HG02759 (cell line): ENCODE data around the gene EIF1B.
"Not testable (repeated sequence)": the region's sequence is repeated elsewhere in the genome, so short reads cannot be mapped to it uniquely, and the experiment has no call there.

Source experiments
- ATAC-seq: cut with Tn5 transposase; IDR thresholded peaks from one replicate; pipeline ENCODE4 v1.9.1; 2021; ENCODE audit warnings: mild to moderate bottlenecking, moderate library complexity; ENCODE audit not compliant: unreplicated experiment

EIF1B gene

DNA sequence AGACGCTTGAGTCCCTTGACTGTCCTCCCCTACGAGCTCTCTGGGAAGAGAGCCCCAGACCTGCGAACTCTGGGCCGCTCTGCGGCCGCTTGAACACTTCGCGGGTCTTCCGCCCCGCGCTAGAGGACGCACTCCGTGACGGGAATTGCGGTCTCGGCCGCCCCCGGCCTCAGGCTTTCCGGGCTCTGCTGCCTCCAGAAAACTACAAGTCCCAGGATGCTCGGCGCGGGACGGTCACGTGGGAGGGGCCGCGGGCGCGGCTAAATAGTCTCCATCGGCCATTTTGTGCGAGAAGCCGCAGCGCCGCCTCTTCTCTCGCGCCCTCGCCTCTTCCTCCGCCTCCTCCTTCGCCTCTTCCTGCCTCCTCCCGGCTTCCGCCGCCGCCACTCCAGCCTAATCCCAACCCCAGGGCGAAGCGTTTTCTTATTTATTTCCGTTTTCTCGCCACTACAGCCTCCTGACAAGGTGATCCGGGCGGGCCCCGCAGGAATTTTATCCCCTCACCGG, at the start of gene EIF1B:
Gene EIF1B (plus strand): TSS at position 290 of the 507 bp plus-strand sequence. CDS start 235 bp downstream, outside the sequence.
- ATAC-seq = peak; percentile 94

DNA sequence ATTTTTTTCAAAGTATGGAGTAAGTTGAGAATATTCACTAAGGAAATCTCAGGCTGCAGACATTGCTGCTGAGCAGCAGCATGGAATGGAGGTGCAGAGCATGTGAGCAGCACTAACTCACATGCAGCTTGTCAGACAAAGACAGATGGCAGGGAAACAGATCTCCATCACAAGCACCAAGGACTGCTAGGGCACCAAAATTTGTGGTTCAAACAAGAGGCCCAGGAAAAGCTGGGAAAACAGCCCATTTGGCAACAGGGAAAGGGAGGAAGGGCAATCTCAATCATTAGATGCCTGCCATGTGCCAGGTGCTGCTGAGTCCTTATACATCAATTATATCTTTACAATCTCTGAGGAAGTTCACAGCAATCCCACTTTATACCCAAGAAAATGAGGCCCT, 47.2 kb upstream of the EIF1B start:
- ATAC-seq = no peak

DNA sequence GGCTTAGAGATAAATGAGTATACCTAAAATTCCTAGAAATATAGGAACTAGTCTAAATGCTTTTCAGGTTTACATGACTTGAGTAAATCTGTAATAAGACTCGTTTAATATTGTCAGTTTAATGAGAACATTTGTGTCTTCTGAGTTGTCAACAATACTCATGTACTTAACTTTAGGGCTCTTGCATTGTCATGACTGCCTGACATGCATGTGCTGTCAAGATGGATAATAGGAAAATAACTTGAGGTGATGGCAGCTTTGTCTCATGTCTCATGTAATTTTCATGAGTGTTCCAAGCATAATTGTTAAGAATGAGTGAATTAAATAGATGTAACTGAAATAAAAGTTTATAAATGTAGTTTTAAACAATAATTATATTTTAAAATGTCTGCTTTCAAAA, 45.1 kb upstream of the EIF1B start:
- no peak for ATAC-seq

DNA sequence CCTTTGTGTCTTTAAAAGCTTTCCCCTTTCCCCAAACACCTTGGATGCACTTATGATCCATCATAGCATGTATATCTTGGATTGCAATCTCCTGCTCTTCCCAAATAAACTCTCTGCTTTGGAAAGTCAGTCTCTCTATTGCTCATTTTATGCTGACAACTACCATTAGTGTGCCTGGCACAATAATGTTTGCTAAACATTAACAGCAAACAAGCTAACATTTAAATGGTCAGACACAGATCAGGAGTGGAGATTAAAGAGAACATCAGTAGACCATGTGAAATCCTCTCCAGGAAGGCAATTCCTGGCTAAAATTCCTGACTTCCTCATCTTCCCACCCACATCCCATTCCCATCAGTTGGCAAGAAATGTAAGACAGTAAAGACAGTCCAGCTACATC, 44.3 kb upstream of the EIF1B start:
- no peak for ATAC-seq

DNA sequence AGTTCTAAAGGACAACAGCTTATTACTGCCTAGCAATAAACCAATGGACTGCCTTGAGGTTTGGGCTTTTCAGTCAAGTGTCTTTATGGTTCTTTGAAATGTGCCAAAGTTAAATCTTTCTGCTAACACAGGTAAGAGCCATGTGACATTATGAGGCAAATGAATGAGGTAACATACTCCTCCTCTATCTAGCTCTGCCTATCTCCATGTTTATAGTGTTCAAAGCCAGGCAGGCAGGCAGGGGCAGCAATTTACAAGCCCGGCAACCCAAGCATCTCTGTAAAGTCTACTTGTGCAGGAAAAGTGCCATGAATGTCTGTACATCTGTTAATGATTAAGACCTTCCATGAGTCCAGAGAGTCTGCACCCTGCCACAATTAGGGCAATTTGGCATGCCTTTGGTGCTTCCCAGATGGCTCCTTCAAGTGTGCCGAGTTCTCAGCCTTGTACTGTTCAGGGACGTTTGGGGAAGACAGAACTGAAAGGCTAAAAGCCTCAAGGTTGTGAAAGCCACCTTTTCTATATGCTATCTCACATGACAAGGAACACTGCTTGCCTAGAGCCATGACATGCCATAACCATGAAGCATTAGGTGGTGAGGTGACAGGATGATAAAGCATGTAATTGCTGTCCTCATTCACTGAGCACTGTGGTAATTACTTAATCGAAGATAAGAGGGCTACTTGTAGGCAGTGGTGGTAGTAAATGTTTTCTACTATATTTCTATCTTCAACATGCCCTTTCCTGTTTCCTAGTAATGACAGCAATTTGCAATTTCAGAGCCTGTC, 41.4 kb upstream of the EIF1B start:
- ATAC-seq = no peak

DNA sequence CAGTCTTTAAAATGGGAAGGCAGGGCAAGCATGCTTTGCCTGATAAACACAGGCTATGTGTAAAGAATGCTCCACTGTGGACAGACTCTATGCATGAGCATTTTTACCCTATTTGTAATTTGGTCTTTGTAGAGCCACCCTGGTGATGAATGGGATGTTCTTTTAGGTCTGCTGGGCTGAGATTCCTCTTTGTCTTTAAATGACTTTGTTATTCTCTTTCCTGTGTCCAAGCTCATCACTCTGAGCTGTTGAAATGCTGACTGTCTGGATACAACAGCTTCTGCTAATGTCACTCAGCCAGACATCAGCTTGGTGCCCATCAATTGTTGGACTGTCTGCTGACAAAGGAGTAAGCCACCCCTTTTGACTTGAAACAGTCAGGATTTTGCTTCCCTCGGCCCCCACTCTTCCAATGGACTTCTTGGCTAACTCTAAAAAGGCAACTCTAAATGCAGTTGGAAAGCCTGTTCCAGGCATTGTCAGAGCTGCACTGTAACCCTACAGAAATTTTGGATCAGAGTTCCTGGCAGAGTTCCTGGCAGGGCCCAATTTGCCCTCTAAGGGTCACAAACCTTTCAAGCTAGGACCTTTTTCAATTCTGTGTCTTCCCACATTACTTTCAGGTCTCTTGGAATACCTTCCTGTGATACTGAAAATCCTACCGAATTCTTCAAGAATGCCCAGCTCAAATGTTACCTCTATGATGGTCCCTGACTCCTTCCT, 40.5 kb upstream of the EIF1B start:
- ATAC-seq = no peak

DNA sequence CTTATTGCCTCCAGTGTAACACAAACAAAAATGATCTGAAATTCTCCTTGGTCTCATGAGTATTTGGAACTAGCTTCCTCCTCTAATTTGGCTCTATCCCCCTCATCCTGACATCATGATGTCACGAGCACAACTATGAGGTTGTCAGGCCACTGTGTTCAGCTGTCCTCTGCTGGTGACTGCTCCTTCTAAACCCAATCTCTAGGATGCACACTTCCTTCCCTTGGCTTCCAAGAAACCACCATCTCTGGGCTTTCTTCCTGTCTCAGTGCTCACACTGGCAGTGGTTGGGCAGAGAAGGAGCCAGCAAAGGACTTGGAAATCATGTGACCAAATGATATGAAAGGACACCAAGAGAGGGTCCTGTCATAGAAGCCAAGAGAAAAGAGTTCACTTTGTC, 30.7 kb upstream of the EIF1B start:
- ATAC-seq = no peak

DNA sequence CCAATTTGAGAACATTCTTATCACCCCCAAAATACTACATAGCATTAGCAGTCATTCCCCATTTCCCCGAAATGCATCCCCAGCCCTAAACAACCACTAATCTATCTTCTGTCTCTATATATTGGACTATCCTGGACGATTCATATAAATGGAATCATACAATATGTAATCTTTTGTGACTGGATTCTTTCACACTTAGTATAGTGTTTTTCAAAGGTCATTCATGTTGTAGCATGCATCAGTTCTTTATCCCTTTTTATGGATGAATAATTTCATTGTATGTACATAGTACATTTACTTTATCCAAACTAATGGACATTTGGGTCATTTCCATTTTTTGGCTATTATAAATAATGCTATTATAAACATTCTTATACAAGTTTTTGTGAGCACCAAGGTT, 27.5 kb upstream of the EIF1B start:
- ATAC-seq = no peak

DNA sequence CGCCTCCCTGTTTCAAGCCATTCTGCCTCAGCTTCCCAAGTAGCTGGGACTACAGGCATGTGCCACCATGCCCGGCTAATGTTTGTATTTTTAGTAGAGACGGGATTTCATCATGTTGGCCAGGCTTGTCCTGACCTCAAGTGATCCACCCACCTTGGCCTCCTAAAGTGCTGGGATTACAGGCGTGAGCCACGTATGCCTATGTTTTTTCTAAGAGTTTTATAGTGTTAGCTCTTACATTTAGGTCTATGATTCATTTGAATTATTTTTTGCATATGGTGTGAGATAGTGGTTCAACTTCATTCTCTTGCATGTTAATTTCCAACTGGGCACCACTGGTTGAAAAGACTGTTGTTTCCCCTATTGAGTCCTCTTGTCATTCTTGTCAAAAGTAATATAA, 26.4 kb upstream of the EIF1B start:
- not testable (repeated sequence) for ATAC-seq

DNA sequence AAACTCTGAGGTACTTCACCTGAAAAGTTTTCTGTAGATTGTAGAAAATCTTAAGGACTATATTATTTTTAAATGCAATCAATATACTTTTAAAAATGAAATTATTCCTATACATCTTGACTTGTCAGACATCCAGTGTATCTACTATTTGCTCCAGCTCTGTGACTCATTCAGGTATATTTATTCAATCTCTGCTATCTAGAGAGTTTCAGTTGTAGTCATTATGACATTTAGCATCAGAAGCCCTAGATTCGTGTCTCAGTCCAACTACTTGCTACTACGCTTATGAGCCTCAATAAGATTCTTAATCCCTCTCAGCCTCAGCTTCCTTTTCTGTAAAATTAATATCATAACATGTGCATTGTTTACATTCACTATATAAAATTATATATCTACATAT, 22.3 kb upstream of the EIF1B start:
- ATAC-seq = no peak

DNA sequence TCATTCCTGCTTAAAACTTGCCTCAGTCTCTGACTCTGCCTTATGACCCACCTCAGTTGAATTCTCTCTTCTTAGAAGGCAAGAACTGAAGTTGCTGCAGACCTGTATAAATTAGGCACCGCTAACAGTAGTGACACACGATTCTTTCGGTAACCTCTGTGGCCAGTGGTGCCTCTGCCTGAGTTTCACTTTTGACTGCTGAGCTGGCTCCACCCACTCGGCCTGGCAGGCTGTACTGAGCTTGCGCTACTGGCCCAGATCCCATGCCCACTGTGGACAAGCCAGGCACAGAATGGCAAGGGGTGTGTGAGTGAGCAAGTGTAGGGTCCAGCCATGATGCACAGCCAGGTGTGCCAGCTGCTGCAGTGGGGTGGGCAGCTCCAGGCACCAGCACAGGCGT, 19.1 kb upstream of the EIF1B start:
- ATAC-seq = no peak

DNA sequence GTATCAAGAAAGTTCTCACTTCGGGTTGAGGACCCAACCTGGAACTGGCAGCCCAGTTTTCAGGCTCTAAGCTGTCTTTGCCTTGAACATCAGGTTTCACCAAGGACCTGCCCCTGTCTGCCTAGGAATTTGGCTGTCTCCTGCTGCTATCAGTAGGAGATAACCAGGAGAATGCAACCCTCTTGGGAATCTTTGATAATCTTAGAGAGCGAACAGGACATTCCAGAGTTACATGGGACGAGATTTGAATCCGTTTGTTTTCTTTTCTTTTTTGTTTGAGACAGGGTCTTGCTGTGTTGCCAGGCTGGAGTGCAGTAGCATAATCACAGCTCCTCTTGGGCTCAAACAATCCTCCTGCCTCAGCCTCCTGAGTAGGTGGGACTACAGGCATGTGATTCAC, 18.0 kb upstream of the EIF1B start:
- no peak for ATAC-seq

DNA sequence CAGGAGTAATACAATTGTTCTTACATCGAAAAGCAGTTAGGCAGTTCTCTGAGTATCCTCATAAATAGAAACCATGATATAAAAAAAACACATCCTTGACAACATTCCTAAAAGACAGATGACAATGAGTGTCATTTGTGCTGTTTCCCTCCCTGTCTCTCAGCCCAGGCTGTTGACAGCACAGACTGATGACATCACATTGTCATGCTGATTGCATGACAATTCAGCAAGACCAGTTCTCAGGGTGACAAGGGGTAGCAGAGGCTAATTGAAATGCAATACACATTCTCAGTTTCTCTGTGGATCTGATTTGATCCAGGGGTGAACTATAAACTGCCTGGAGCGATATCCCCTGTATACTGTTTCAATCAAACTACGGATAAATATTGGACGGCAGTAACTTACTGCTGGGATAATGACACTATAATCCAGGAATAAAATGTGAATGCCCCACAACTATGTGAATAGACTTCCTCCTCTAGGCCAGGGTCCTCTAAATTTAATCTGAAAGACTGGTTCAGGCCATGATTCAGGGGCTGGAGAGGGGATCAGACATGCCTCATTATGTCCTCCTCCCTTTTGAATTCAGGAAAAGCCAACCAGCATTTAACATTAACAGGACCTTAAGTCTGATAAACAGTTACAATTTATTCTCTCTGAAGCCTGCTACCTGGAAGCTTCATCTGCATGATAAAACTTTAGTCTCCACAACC, 16.7 kb upstream of the EIF1B start:
- no peak for ATAC-seq

DNA sequence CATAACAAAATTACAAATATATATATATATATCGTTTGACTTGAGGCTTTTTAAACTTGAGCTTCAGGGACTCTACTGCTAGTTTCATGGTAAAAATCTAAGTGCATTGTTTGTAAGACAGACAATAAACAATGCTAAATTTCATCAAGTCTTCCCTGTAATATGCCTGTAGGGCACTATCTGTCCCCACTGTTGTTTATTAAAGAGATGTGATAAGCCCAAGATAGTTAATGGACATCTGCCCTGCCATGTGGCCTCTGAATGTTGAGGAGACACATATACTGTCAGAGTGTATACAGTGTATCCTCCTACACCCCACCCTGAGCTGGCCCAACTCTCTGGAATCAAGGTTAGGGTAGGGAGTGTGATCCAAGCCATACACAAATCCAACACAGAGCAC, 15.1 kb upstream of the EIF1B start:
- ATAC-seq = no peak

DNA sequence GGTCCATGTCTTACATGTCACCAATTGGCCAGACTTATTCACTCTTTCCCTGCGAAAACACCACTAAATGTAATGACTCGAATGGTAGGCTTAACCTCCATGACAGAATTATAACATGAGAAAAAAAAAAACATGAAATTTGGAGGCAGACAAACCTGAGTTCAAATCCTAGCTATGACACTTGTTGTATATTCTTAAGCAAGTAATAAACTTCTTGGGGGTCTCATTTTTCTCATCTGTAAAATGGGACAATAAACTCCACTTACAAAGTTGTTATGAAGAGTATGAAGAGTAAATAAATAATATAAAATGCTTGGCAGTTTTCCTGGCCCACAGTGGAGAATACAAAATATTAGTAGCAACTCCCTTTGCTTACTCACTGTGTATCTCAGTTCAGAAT, 11.4 kb upstream of the EIF1B start:
- ATAC-seq = no peak

DNA sequence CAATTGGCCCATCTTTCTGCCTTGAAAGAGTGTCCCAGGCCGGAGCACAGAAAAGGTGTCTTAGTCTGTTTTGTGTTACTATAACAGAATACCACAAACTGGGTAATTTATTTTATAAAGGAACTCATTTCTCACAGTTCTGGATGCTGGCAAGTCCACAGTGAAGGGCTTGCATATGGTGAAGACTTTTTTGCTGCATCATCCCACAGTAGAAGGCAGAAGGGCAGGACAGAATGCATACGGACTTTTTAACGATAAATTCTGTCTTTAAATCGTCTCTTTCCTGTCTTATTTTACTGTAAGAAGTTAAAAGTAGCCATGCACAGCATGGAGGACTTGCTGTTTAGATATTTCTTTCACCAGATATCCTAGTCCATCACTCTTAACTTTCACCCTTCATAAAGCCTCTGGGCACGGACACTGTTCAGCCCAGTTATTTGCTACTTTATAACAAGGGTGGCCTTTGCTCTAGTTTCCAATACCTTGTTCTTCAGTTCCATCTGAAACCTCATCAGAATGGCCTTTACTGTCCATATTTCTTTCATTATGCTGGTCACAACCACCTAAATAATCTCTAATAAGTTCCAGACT, 10.3 kb upstream of the EIF1B start:
- no peak for ATAC-seq

DNA sequence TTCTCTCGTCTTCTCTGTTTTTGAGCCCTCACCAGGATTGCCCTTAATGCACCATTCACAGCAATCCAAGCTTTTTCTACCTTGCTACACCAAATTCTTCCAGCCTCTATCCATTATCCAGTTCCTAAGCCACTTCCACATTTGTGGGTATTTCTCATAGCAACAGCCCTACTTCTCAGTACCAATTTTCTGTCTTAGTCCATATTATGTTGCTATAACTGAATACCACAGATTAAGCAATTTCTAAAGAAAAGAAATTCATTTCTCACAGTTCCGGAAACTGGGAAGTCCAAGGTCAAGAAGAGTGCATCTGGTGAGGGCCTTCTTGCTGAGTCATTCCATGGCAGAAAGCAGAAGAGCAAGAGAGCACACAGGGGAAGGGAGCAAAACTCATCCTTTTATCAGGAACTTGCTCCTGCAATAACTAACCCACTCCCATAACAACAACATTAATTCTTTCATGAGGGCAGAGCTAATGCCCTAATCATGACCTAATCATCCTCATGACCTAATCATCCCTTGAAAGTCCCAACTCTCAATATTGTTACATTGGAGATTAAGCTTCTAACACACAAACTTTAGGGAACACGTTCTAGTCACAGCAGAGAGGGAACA, 9.7 kb upstream of the EIF1B start:
- no peak for ATAC-seq

DNA sequence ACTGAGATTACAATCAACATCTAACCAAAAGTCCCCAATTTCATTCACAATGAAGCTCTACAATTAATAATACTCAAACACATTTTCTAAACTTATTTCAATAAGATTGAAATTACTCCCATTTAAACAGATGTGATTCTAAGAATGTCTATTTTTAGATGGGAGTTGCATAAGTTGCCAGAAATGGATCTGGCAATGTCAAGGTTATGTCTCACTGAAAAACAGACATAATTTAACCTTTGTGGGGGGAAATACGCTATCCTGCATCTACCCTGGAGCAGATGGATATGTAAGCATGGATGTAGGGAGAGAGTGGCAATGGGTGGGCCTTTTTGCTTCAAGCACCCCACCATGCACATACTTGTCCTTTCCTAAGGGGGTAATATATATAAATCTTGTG, 6.7 kb upstream of the EIF1B start:
- no peak for ATAC-seq

DNA sequence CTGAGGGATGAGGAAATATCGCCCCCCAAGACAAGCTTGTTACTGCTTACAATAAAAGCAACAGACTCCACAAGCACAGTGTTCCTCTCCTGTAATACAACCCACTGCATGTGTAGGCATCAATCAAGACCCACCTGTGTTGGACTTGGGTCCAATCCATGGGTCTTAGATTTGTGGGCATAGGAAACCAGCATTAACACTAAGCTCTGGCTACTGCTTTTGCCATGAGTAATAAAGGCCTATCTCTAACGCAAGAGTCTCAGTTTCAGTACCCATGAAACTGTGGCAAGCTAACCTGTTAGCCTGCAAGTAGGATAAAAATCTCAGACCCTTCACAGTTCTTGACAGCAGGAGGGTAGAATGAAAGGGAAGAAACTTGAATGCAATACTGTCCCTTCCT, 5.2 kb upstream of the EIF1B start:
- ATAC-seq = no peak

DNA sequence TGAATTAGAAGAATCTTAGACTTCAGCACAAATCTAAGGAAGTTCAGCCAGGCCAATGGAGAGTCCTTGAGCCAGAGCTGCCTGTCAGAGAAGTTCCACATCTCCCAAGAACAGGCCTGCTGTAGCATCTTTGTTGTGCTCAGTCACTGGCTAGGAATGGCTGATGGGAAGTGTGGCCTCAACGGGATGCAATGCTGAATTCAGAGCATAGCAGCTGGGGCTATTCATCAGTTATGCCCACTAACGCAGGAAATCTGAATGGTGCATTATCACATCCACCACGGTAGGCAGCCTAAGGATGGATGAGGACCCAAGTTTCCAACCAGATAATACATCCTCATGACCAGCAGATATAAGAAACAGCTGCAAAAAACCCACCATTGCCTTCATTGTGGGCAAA, 3.2 kb upstream of the EIF1B start:
- ATAC-seq = no peak

DNA sequence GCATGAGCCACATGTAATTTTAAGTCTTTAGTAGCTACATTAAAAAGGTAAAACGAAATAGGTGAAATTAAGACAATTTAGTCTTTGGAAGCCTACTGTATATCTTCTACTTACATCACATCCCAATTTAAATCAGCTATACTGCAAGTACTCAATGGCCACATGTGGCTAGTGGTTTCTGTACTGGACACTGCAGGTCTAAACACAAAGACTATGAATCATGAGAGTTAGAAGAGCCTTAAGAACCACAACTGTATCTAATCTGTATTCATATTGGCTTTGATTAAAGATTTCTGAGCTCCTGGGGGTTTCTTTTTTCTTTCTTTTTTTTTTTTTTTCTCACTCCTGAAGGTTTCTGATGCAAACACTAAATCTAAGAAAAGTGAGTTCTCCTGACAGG, 2.3 kb upstream of the EIF1B start:
- no peak for ATAC-seq
